HepG2 (cell line): ENCODE measurements around the gene TMUB1. TPM values are rescaled to one million over a fixed set of nuclear protein-coding genes. Genes with fewer than 3 reads are reported as not detected.
A peak's percentile ranks its signal among the peaks of the same experiment; 100 is the strongest.

Experiments used
- ADNP ChIP-seq: sonication (generic); formaldehyde crosslinking; IDR thresholded peaks from 2 replicates; pipeline ENCODE4 v1.4.0; 2020; ENCODE audit warnings: missing genetic modification reagents
- CREB3 ChIP-seq: sonication (generic); formaldehyde crosslinking; IDR thresholded peaks from 2 replicates; pipeline ENCODE4 v1.5.0; 2020; ENCODE audit warnings: missing genetic modification reagents
- EP300 ChIP-seq, 3 experiments: sonication (generic) in 1 of 3; formaldehyde crosslinking in 1 of 3; IDR thresholded peaks; 2 replicates each; pipeline versions ENCODE4 v1.5.1 to v1.6.1; 2011 to 2020; ENCODE audit warnings: low read depth in 2 of 3, low read length in 2 of 3, borderline replicate concordance in 1 of 3, improper control_type of control experiment in 1 of 3, mild to moderate bottlenecking in 1 of 3, missing genetic modification reagents in 1 of 3, moderate library complexity in 1 of 3
- ETV5 ChIP-seq: IDR thresholded peaks from 2 replicates; pipeline ENCODE4 v1.6.1; 2018; ENCODE audit warnings: missing biosample characterization, missing genetic modification reagents, inconsistent platforms, borderline replicate concordance
- GZF1 ChIP-seq: sonication (generic); formaldehyde crosslinking; IDR thresholded peaks from 2 replicates; pipeline ENCODE4 v1.5.1; 2020; ENCODE audit warnings: mild to moderate bottlenecking, missing genetic modification reagents
- HES4 ChIP-seq: sonication (generic); formaldehyde crosslinking; IDR thresholded peaks from 2 replicates; pipeline ENCODE4 v1.9.0; 2021; ENCODE audit warnings: mild to moderate bottlenecking, missing genetic modification reagents, borderline replicate concordance
- KDM6A ChIP-seq: IDR thresholded peaks from 2 replicates; pipeline ENCODE4 v1.6.1; 2016; ENCODE audit warnings: low read depth
- KLF11 ChIP-seq: IDR thresholded peaks from 2 replicates; pipeline ENCODE4 v1.6.1; 2016; ENCODE audit warnings: missing compliant biosample characterization
- KLF9 ChIP-seq: IDR thresholded peaks from 2 replicates; pipeline ENCODE4 v1.6.1; 2016; ENCODE audit warnings: low read depth
- NBN ChIP-seq: fragments of 450-650 bp; conservative IDR thresholded peaks from 2 replicates; pipeline ENCODE4 v1.6.1; 2017
- NCOA2 ChIP-seq: sonication (generic); formaldehyde crosslinking; IDR thresholded peaks from 2 replicates; pipeline ENCODE4 v1.8.0; 2022; ENCODE audit warnings: inconsistent platforms
- NFE2L2 ChIP-seq: fragments of 150-350 bp; IDR thresholded peaks from 2 replicates; pipeline ENCODE4 v1.6.1; 2014; ENCODE audit warnings: low read length
- PRDM4 ChIP-seq: sonication (generic); formaldehyde crosslinking; IDR thresholded peaks from 2 replicates; pipeline ENCODE4 v1.9.0; 2021; ENCODE audit warnings: missing genetic modification reagents, borderline replicate concordance
- SP1 ChIP-seq, 2 experiments: fragments of 450-650 bp in 1 of 2; sonication (generic) in 1 of 2; formaldehyde crosslinking in 1 of 2; IDR thresholded peaks; 2 replicates each; pipeline versions ENCODE4 v1.4.0 to v1.6.1; 2016 to 2020; ENCODE audit warnings: missing genetic modification reagents in 1 of 2
- THYN1 ChIP-seq: sonication (generic); formaldehyde crosslinking; IDR thresholded peaks from 2 replicates; pipeline ENCODE4 v1.8.1; 2023; ENCODE audit warnings: low read depth, mild to moderate bottlenecking, moderate library complexity, missing genetic modification reagents, borderline replicate concordance
- ZBTB3 ChIP-seq: sonication (generic); formaldehyde crosslinking; IDR thresholded peaks from 2 replicates; pipeline ENCODE4 v1.4.0; 2020; ENCODE audit warnings: low read depth, mild to moderate bottlenecking, moderate library complexity, missing genetic modification reagents, borderline replicate concordance
- ZNF280B ChIP-seq: sonication (generic); formaldehyde crosslinking; IDR thresholded peaks from 2 replicates; pipeline ENCODE4 v1.5.0; 2020; ENCODE audit warnings: missing genetic modification reagents, mild to moderate bottlenecking, borderline replicate concordance
- ZNF333 ChIP-seq: sonication (generic); formaldehyde crosslinking; IDR thresholded peaks from 2 replicates; pipeline ENCODE4 v1.4.0; 2020; ENCODE audit warnings: mild to moderate bottlenecking, missing genetic modification reagents, borderline replicate concordance
- ZNF337 ChIP-seq: sonication (generic); formaldehyde crosslinking; IDR thresholded peaks from 2 replicates; pipeline ENCODE4 v1.5.1; 2020; ENCODE audit warnings: missing genetic modification reagents, low read depth, mild to moderate bottlenecking, borderline replicate concordance
- ZNF34 ChIP-seq: sonication (generic); formaldehyde crosslinking; IDR thresholded peaks from 2 replicates; pipeline ENCODE4 v1.4.0; 2020; ENCODE audit warnings: mild to moderate bottlenecking, missing genetic modification reagents, borderline replicate concordance
- ZNF674 ChIP-seq: sonication (generic); formaldehyde crosslinking; IDR thresholded peaks from 2 replicates; pipeline ENCODE4 v1.5.0; 2020; ENCODE audit warnings: low read depth, mild to moderate bottlenecking, missing genetic modification reagents
- ZNF703 ChIP-seq: sonication (generic); formaldehyde crosslinking; IDR thresholded peaks from 2 replicates; pipeline ENCODE4 v1.5.1; 2020; ENCODE audit warnings: missing genetic modification reagents, mild to moderate bottlenecking, moderate library complexity, borderline replicate concordance
- ZSCAN31 ChIP-seq: sonication (generic); formaldehyde crosslinking; IDR thresholded peaks from 2 replicates; pipeline ENCODE4 v1.5.0; 2020; ENCODE audit warnings: low read depth, mild to moderate bottlenecking, missing genetic modification reagents
- polyA plus RNA-seq, 8 experiments: library from polyadenylated mRNA; depleted of rRNA in 3 of 8; stranded (reverse) in 7 of 8; unstranded in 1 of 8; fragments of >200 nt; fragmentation: Illumina TruSeq in 4 of 8; extraction: Trizol in 4 of 8; gene quantifications; 2 replicates each; pipeline versions ENCODE4 v1.2.1 to v1.2.3, GENCODE V29; 2011 to 2016; ENCODE audit warnings: low read depth in 4 of 8, missing spikeins in 1 of 8, mixed read lengths in 1 of 8; ENCODE audit not compliant: insufficient read depth in 1 of 8
- total RNA-seq, 5 experiments: library from RNA; depleted of rRNA; stranded (reverse); fragments of >200 nt; fragmentation: Illumina TruSeq; extraction: Trizol; gene quantifications; 2 replicates each; pipeline ENCODE4 v1.2.3, GENCODE V29; 2016; ENCODE audit warnings: low read depth in 1 of 5

Gene TMUB1
- total and polyA plus RNA-seq, 2 of the 13 experiments (the other 11 are each of a cell fraction or from before 2014, with no cell fraction given), result 44.8 to 51.6 TPM

GRCh38 chr7:151058781-151059366, 24.4 kb downstream of the TMUB1 start (continued):
- TF ChIP-seq ZNF703 (no peak), HES4 (CRISPR knock-in tag) (no peak), KDM6A (CRISPR knock-in tag) (no peak), PRDM4 (CRISPR knock-in tag) (no peak), ZNF333 (no peak), GZF1 (CRISPR knock-in tag) (peak; percentile 67; the same call in 1 of the 2 replicates), ZSCAN31 (CRISPR knock-in tag) (no peak), KLF9 (no peak), NBN (no peak), ADNP (no peak), ZNF337 (CRISPR knock-in tag) (no peak), CREB3 (CRISPR knock-in tag) (no peak), ZBTB3 (CRISPR knock-in tag) (no peak), SP1 (IDR thresholded peaks at IDR 0.05) (no peak), SP1 (CRISPR knock-in tag; IDR thresholded peaks at IDR 0.05) (no peak), THYN1 (CRISPR knock-in tag) (no peak), ETV5 (CRISPR knock-in tag) (0 out of 2 replicates have a peak, but pooled peaks have one; percentile 4), ZNF280B (no peak), NFE2L2 (no peak), ZNF34 (no peak), NCOA2 (CRISPR knock-in tag) (no peak), KLF11 (CRISPR knock-in tag) (no peak), EP300 (IDR thresholded peaks at IDR 0.05; ENCODE audit: low read depth in 2 of 2, low read length in 2 of 2) (no peak), EP300 (CRISPR knock-in tag; IDR thresholded peaks at IDR 0.05; ENCODE audit: borderline replicate concordance) (no peak), ZNF674 (no peak)
